Ectodermal cell (in vitro differentiated cells): Measurements from ENCODE around the gene HSD11B1.

Experiments used
- H3K27ac ChIP-seq: 2 replicates; pipeline ENCODE4 v1.7.0; 2013; ENCODE audit warnings: mild to moderate bottlenecking, low read depth, low read length; ENCODE audit not compliant: insufficient read depth, poor library complexity, severe bottlenecking
- H3K27me3 ChIP-seq: 2 replicates; pipeline ENCODE4 v1.7.0; 2013; ENCODE audit warnings: mild to moderate bottlenecking, low read length; ENCODE audit not compliant: insufficient read depth, control insufficient read depth, poor library complexity, severe bottlenecking
- H3K36me3 ChIP-seq: one replicate; pipeline ENCODE4 v1.7.0; 2013; ENCODE audit warnings: low read length; ENCODE audit not compliant: control insufficient read depth, insufficient read depth
- H3K4me1 ChIP-seq: one replicate; pipeline ENCODE4 v1.7.0; 2013; ENCODE audit warnings: low read length; ENCODE audit not compliant: control insufficient read depth, insufficient read depth
- H3K4me3 ChIP-seq: 2 replicates; pipeline ENCODE4 v1.7.0; 2013; ENCODE audit warnings: low read depth, low read length, control low read depth; ENCODE audit not compliant: insufficient read depth
- H3K9me3 ChIP-seq: 2 replicates; pipeline ENCODE4 v1.7.0; 2013; ENCODE audit warnings: mild to moderate bottlenecking, low read length, moderate library complexity; ENCODE audit not compliant: control insufficient read depth
- WGBS, 2 experiments: methylation state at CpG; one replicate each; pipeline ENCODE4 v1.1.7; 2013; ENCODE audit warnings: missing lambda C conversion rate in 2 of 2; 5-methylcytosine and 5-hydroxymethylcytosine counted together

The HSD11B1 gene

DNA sequence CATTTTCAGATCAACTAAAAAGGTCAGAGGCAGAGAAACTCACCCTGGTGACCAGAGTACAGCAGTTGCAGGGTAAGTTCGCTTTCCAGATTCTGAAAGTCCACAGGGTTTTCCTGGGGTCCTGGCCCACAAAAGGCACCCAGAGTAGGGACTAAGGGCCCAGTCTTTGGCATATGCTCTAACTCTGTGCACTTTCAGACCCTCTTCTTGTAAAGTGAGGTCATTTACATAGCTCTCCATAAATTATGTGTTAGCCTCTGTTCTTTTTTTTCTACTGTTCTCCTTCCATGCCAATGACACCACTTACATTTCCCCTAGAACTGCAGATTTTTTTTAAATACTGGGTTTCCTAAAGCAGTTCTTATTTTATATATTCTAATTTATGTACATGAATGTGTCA lies 73.5 kb downstream of the HSD11B1 start:
- Histone ChIP-seq H3K4me3 (no peak overlapping the region), H3K27ac (no peak overlapping the region), H3K36me3 (no peaks in the 10 kb centered on the region), H3K4me1 (no peaks in the 10 kb centered on the region), H3K9me3 (no peaks in the 10 kb centered on the region), H3K27me3 (no peaks in the 10 kb centered on the region)
- 90 to 100% methylated on average over 1 of the region's 1 CpG for WGBS, 2 experiments

DNA sequence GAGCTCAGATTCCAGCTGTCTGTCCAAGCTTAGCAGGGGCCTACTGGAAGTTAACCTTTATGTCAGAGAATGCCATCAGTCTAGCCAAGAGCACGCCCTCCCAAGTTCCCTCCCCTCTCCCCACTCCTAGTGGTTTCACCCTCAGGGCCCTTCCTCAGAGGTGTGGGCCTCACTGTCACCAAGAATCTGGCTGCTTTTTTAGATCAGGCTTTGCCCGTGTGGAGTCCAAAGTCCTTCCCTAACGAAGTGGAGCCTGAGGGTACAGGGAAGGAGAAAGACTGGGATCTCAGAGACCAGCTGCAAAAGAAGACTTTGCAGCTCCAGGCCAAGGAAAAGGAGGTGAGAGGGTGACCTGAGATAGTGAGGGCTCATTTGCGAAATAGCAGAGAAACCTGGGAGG lies 75.6 kb downstream of the HSD11B1 start:
- Histone ChIP-seq H3K36me3 (no peaks in the 10 kb centered on the region), H3K27me3 (peaks cover under 1% of the 10 kb centered on the region), H3K4me3 (no peak overlapping the region), H3K9me3 (no peaks in the 10 kb centered on the region), H3K4me1 (peaks cover 6% of the 10 kb centered on the region), H3K27ac (no peak overlapping the region)
- WGBS, 2 experiments, result 77% methylated on average over 4 of the region's 4 CpGs

DNA sequence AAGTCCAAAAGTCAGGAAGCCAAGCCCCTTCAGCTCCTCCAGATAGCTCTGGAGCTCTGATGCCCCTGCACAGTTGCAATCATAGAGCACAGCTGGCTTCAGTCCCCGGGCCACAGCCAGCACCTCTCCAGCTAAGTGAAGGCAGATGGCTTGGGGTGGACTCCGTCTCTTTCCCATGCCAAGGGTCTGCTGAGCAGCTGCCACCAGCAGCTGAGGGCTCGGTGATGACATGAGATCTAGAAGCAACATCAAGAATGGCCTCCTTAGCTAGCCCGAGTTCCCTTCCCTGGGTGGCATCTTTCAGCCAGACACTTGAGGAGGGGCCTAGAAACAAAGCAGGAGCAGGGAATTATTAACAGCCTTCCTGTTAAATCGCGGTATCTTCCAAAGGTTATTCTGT lies 78.7 kb downstream of the HSD11B1 start:
- WGBS, 2 experiments, result 88 to 94% methylated on average over 6 of the region's 6 CpGs
- Histone ChIP-seq H3K27ac (no peak overlapping the region), H3K27me3 (peaks cover 32% of the 10 kb centered on the region), H3K4me3 (peak overlapping the region; percentile 55), H3K36me3 (no peaks in the 10 kb centered on the region), H3K4me1 (peaks cover 6% of the 10 kb centered on the region), H3K9me3 (no peaks in the 10 kb centered on the region)
